Muscle of leg (tissue), 11 donors: ENCODE results near the gene BCKDK. TPM values are rescaled to one million over a fixed set of nuclear protein-coding genes. Genes with fewer than 3 reads are reported as not detected.
A peak's percentile ranks its signal among the peaks of the same experiment; 100 is the strongest.
"Not testable (repeated sequence)": the region's sequence is repeated elsewhere in the genome, so short reads cannot be mapped to it uniquely, and the experiment has no call there.

Source experiments
- DNase-seq: peaks from one replicate; pipeline ENCODE4 v3.0.0; 2013
- H3K27ac ChIP-seq: one replicate; pipeline ENCODE4 v1.5.1; 2013; ENCODE audit warnings: mild to moderate bottlenecking, low read length, control low read depth
- H3K27me3 ChIP-seq: one replicate; pipeline ENCODE4 v1.6.1; 2013; ENCODE audit warnings: low read length; ENCODE audit not compliant: control insufficient read depth, insufficient read depth
- H3K36me3 ChIP-seq: one replicate; pipeline ENCODE4 v1.6.1; 2013; ENCODE audit warnings: low read length; ENCODE audit not compliant: control insufficient read depth, insufficient read depth
- H3K4me1 ChIP-seq: one replicate; pipeline ENCODE4 v1.6.1; 2013; ENCODE audit warnings: low read length; ENCODE audit not compliant: control insufficient read depth, insufficient read depth
- H3K4me3 ChIP-seq: one replicate; pipeline ENCODE4 v1.5.1; 2013; ENCODE audit warnings: low read length, control low read depth
- H3K9me3 ChIP-seq: replicated peaks from 2 replicates; pipeline ENCODE4 v1.6.1; 2013; ENCODE audit warnings: low read depth, low read length; ENCODE audit not compliant: control insufficient read depth
- WGBS: methylation state at CpG from one replicate; pipeline ENCODE4 v1.1.5; 2013; ENCODE audit warnings: missing lambda C conversion rate; ENCODE audit not compliant: insufficient coverage; 5-methylcytosine and 5-hydroxymethylcytosine counted together
- polyA plus RNA-seq, 8 donors: library from polyadenylated mRNA; unstranded; fragments of 120-200 nt; gene quantifications; one replicate each; pipeline versions ENCODE4 v1.2.1 to v1.2.3, GENCODE V29; 2013; ENCODE audit warnings: inconsistent platforms in 1 of 8, low replicate concordance in 1 of 8; ENCODE audit not compliant: insufficient read length in 8 of 8, insufficient read depth in 1 of 8
- total RNA-seq: library from RNA; stranded (reverse); fragments of 120-200 nt; gene quantifications from one replicate; pipeline ENCODE4 v1.2.4, GENCODE V29; 2013

BCKDK gene
- total and polyA plus RNA-seq, 9 donors, result 12.7 to 33.3 (median 29.3) TPM

- Histone ChIP-seq H3K4me3 (peak overlapping the region; percentile 92), H3K4me1 (peaks cover 24% of the 10 kb centered on the region), H3K36me3 (peaks cover 23% of the 10 kb centered on the region), H3K27ac (peak overlapping the region; percentile 87), H3K9me3 (no peaks in the 10 kb centered on the region), H3K27me3 (no peaks in the 10 kb centered on the region)
- WGBS, result under 1% methylated on average over 20 of the region's 20 CpGs
- DNase-seq, result no peak
Measured at GRCh38 chr16:31094088-31094423, 14.1 kb upstream of the BCKDK start.

GRCh38 chr16:31094424-31095120 lies 13.6 kb upstream of the BCKDK start, which contains the start of gene VKORC1:
VKORC1 (minus strand) TSS chr16:31094797; CDS start chr16:31094729, 68 bp downstream.
- H3K36me3 ChIP-seq, result peaks cover 19% of the 10 kb centered on the region
- no peaks in the 10 kb centered on the region for H3K9me3 ChIP-seq
- no peaks in the 10 kb centered on the region for H3K27me3 ChIP-seq
- H3K27ac ChIP-seq, result peak within 1 kb of the TSS; percentile 87
- peak; percentile 98 for DNase-seq
- H3K4me1 ChIP-seq, result peaks cover 21% of the 10 kb centered on the region
- peak within 1 kb of the TSS; percentile 92 for H3K4me3 ChIP-seq
- WGBS, result 0% methylated on average over 69 of the region's 69 CpGs

- peaks cover 7% of the 10 kb centered on the region for H3K4me1 ChIP-seq
- H3K9me3 ChIP-seq, result peaks cover 3% of the 10 kb centered on the region
- no peak for DNase-seq
- no peak overlapping the region for H3K4me3 ChIP-seq
- H3K36me3 ChIP-seq, result no peaks in the 10 kb centered on the region
- H3K27me3 ChIP-seq, result no peaks in the 10 kb centered on the region
- WGBS, result 58% methylated on average over 4 of the region's 4 CpGs
- no peak overlapping the region for H3K27ac ChIP-seq
Measured at GRCh38 chr16:31099860-31100638, 8.1 kb upstream of the BCKDK start.

- H3K4me3 ChIP-seq, H3K4me1 ChIP-seq, DNase-seq, H3K36me3 ChIP-seq, H3K27ac ChIP-seq, H3K9me3 ChIP-seq, H3K27me3 ChIP-seq: not testable (repeated sequence)
- 84% methylated on average over 6 of the region's 13 CpGs for WGBS
Measured at GRCh38 chr16:31100876-31101641, 7.1 kb upstream of the BCKDK start.

- Histone ChIP-seq H3K27me3 (no peaks in the 10 kb centered on the region), H3K27ac (no peak overlapping the region), H3K9me3 (no peaks in the 10 kb centered on the region), H3K4me1 (peaks cover 27% of the 10 kb centered on the region), H3K4me3 (no peak overlapping the region), H3K36me3 (peaks cover 15% of the 10 kb centered on the region)
- DNase-seq, result peak; percentile 66
- 5% methylated on average over 15 of the region's 33 CpGs for WGBS
Measured at GRCh38 chr16:31105677-31106213, 2.4 kb upstream of the BCKDK start.

- WGBS, result 80% methylated on average over 11 of the region's 28 CpGs
- Histone ChIP-seq H3K4me3 (no peak overlapping the region), H3K36me3 (peaks cover 26% of the 10 kb centered on the region), H3K4me1 (peaks cover 27% of the 10 kb centered on the region), H3K9me3 (no peaks in the 10 kb centered on the region), H3K27ac (no peak overlapping the region), H3K27me3 (no peaks in the 10 kb centered on the region)
- no peak for DNase-seq
Measured at GRCh38 chr16:31106509-31107464, 1.4 kb upstream of the BCKDK start.

- 77% methylated on average over 3 of the region's 6 CpGs for WGBS
- Histone ChIP-seq H3K4me3 (no peak overlapping the region), H3K4me1 (peaks cover 27% of the 10 kb centered on the region), H3K27me3 (no peaks in the 10 kb centered on the region), H3K9me3 (no peaks in the 10 kb centered on the region), H3K27ac (no peak overlapping the region), H3K36me3 (peaks cover 33% of the 10 kb centered on the region)
- no peak for DNase-seq
Measured at GRCh38 chr16:31107465-31107867, 720 bp upstream of the BCKDK start.

- Histone ChIP-seq H3K27me3 (no peaks in the 10 kb centered on the region), H3K27ac (peak overlapping the region; percentile 20), H3K4me1 (peaks cover 27% of the 10 kb centered on the region), H3K36me3 (peaks cover 43% of the 10 kb centered on the region), H3K4me3 (peak overlapping the region; percentile 76), H3K9me3 (no peaks in the 10 kb centered on the region)
- DNase-seq, result no peak
- 20% methylated on average over 9 of the region's 57 CpGs for WGBS
Measured at GRCh38 chr16:31108794-31109558, 790 bp downstream of the BCKDK start.

GRCh38 chr16:31109622-31110021 lies 1.4 kb downstream of the BCKDK start:
- Histone ChIP-seq H3K4me1 (peaks cover 27% of the 10 kb centered on the region), H3K36me3 (peaks cover 43% of the 10 kb centered on the region), H3K4me3 (no peak overlapping the region), H3K9me3 (no peaks in the 10 kb centered on the region), H3K27ac (no peak overlapping the region), H3K27me3 (no peaks in the 10 kb centered on the region)
- 93% methylated on average over 8 of the region's 12 CpGs for WGBS
- no peak for DNase-seq
